Measurements from ENCODE around the gene RAB3IP.

- TF ChIP-seq CTCF (IDR thresholded peaks at IDR 0.05), result no peak
- no peak for TF ChIP-seq EZH2 (IDR thresholded peaks at IDR 0.05)
- TF ChIP-seq EZH2phosphoT487 (IDR thresholded peaks at IDR 0.05), result no peak
Observed at GRCh38 chr12:69698054-69698453, 40.6 kb upstream of the RAB3IP start.

All from neural progenitor cell (in vitro differentiated cells).